Measurements from ENCODE around the gene CEP192. TPM values are rescaled to one million over a fixed set of nuclear protein-coding genes. Genes with fewer than 3 reads are reported as not detected.
A peak's percentile ranks its signal among the peaks of the same experiment; 100 is the strongest.
"Not testable (repeated sequence)": the region's sequence is repeated elsewhere in the genome, so short reads cannot be mapped to it uniquely, and the experiment has no call there.

The CEP192 gene
- total RNA-seq, 1 donor from 2014 or later: 22.6 TPM

DNA sequence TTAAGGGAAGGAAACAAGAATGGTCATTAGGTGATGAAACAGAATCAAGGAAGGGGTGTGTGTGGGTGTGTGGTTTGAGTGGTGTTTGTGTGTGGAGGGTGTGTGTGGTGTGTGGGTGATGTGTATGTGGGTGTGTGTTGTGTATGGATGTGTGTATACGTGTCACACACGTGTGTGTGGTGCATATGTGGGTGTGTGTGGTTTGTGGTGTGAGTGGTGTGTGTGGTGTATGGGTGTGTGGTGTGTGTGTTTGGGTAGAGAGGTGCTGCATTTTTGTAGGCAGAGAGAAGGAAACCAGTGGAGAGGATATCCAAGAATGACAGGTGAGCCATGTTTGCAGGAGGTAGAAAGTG, 1.1 kb upstream of the CEP192 start:
- DNase-seq (ENCODE audit: low spot score): no peak

DNA sequence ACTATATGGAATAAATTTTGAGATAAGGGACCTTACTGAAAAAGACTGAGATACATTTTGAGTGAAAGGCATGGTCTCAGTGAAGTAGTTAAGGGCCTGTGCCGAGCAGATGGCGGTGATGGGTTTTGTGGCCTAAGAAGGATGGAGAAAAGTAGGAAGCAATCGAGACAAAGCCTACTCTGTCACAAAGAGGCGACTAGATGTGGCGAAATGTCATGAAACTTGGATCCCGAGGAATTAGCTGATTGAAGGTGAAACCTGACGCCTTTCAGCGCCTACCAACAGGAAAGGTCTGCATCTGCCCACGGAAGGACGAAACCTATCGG, 558 bp upstream of the CEP192 start:
- no peak for DNase-seq (ENCODE audit: low spot score)

DNA sequence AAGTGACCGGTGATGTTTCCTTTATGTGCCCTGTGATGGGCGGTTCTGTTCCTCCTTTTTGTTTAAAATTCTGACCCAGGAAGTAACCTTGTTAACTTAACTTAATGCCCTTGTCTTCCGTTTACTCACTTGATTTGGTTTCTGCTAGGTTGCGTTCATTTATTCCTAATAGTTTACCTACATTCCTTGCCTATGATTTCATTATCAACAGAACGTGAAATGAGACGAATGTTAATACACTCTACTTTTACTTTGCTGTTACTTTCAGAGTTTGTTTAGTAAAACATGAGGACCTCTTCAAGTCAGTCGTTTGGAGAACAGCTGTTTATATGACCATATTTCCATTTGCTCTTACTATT, 638 bp downstream of the CEP192 start:
- no peak for DNase-seq (ENCODE audit: low spot score)

DNA sequence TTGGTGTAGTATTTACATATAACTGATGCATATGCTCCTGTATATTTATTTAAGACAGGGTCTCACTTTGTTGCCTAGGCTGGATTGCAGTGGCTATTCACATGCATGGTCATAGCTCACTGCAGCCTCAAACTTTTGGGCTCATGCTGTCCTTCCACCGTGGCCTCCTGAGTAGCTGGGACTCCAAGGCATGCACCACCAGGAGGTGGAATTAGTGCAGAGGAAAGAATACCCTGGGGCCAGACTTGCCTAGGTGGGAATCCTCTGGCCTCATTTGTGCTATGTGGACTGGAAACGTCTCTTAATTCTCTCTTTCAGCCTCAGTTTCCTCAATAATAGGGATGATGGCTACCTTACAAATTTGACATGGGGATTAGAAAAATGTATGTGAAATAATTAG, 2.3 kb downstream of the CEP192 start:
- DNase-seq (ENCODE audit: low spot score): no peak

DNA sequence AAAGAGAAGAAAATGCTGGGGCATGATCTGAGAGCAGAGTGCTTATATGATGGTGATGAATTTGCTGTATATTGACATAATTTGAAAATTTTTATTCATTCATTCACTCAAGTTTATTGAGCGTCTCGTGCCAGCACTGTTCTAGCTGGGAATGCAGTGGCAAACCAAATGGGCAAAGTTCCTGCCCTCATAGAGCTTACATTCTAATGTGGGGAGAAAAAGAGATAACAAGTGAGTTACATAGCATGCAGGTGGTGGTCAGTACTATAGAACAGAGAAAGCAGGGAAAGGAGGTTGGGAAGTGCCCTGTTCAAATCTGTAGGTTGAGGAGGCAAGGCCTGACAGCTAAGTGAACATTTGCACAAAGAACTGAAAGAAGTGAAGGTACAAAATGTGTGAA, 4.3 kb downstream of the CEP192 start:
- DNase-seq (ENCODE audit: low spot score): no peak

DNA sequence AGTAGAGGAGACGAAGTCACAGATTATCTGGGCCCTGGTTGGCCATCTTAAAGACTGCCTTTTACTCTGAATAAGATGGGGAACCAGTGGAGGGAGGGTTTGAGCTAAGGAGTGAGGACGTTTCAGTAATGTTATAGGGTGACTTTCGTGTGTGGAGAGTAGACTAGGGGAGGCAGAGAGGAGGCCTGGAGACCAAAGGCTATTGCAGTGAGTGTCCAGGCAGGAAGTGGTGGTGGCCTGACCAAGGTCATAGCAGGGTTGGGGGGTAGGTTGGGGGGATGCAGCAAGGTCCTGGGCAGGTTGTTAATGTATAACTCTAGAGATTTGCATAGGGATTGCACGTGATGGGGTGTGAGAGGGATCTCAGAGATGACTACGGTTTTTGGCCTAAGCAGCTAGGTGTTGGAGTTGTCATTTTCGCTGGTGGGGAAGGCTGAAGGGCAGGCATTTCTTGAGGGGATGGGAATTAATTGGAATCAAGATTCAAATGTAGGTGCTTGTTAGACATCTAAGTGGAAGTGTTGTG, 4.9 kb downstream of the CEP192 start:
- no peak for DNase-seq (ENCODE audit: low spot score)

DNA sequence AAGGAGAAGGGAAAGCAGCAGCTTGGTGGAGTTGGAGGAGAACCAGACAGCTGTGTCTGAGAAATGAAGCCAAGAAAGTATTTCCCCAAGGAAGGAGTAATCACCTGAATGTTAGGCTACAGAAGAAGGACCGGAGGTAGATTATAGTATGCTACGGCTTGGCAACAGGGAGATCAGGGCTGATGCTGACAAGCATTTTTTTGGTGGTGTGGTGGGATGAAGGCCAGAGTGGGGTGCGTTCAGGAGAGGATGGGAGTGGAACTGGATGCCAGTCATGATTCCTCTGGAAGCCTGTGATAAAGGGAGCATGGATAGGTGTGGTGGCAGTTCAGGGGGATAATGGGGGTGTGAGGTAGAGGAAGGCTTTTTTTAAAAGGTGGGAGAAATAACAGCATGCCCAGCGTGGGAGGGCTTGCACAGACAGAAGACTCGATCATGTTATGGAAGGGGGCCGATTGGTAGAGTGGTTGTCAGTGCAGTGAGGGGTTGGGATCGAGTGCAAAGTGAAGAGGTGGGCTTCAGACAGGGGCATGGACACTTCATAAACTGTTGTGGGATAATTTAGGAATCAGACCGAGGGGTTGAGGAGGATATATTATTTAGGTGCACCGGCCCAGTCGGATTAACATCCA, 5.6 kb downstream of the CEP192 start:
- no peak for DNase-seq (ENCODE audit: low spot score)

DNA sequence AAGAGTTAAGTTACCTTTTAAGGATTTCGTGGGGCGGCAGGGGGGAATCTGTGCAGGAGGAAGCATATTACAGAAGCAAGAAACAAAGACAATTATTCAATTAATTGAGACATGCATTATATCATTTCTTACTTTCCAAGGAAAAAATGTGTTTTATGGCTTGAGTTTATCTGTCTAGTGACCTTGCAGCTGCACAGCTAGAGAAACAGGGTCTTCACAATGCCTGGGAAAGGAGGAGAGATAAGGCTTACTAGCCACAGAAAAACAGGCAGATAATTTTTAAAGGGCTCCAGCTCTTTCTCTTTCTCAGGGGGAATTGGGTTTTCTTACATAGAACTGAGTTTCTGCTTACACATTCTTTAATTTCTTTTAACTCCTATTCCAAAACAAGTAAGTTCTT, 6.2 kb downstream of the CEP192 start:
- DNase-seq (ENCODE audit: low spot score): not testable (repeated sequence)

DNA sequence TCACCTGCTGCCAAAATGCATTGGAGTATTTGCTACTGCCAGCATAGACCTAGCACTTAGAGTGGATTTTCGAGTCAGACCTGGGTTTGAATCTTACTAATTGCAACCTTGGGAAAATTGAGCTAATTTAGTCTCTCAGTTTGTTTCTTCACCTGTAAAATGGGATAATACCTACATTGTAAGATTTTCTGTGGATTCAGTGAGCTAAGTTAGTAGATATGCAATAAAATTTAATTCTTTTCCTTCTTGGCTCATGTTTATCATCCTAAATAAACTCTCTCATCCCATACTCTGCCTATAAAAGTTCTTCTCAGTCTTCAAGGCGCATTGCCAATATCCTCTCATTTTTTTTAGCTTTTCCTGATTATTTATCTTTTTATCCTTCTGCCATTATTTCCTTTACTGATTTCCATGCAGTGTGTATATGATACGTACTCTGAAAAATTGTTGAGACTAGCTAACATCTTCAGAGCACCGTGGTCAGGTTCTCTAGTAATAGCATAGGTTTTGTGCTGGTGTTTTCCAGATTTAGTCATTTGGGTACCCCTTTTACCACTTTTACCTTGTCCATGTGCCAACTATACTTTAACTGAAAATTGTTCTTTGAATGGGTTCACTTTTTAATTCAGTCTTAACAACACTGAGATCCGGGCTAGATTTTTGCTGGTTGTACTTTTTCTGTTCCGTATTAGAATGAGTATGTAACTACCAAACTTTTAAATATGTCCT, 7.3 kb downstream of the CEP192 start:
- DNase-seq (ENCODE audit: low spot score): no peak

DNA sequence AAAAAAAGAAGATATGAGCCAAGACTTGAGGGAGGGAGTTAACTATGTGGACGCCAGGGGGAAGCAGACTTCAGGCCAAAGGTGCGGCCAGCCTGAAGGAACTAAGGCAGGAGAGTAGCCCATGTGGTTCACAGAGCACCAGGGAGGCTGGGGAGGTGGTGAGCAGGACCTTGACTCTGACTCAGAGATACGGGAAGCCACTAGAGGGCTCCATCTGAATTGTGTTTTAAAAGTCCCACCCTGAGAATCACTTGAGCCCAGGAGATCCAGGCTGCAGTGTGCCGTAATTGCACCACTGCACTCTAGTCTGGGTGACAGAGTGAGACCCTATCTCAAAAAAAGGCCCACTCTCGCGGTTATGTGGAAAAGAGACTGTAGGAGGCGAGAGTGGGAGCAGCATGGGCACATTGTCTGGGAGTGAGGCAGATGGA, 12.3 kb downstream of the CEP192 start:
- DNase-seq (ENCODE audit: low spot score): peak; percentile 27

DNA sequence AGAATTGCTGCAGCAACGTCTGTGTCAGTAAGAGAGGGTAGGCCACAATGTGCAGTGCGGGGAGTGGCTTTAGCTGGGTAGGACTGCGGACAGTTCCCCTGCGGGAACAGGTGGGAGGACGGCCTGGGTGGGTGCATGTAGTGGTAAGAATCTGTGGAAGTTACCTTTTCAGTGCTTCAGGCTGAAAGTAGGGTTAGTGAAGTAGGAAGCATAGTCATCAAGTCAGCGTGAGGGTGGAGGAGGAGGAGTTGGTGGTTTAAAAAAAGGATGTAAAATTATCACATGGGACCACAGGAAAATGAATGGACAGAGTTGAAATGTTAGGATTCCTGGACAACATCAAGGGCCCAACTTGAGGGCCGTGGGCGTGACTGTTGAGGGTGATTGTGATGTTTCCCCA, 13.2 kb downstream of the CEP192 start:
- DNase-seq (ENCODE audit: low spot score): no peak

DNA sequence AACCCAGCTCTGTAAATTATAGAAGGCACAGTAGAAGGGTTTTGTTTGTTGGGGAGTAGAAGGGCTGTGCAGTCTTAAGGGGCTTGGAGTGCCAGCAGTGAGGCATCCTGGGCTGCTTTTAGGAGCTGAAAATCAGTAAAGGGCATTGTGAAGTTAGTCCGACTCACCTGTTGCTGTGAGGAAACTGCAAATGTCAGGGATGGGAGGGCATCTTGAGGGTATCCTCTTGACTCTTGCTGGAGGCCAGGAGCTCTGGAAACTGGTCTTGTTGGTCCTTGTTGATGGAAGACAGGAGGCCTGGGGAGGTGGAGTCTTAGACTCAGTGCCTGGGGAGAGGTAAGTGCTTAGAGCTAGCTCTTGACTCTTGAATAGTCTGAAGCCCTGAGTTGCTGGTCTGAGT, 14.1 kb downstream of the CEP192 start:
- no peak for DNase-seq (ENCODE audit: low spot score)

DNA sequence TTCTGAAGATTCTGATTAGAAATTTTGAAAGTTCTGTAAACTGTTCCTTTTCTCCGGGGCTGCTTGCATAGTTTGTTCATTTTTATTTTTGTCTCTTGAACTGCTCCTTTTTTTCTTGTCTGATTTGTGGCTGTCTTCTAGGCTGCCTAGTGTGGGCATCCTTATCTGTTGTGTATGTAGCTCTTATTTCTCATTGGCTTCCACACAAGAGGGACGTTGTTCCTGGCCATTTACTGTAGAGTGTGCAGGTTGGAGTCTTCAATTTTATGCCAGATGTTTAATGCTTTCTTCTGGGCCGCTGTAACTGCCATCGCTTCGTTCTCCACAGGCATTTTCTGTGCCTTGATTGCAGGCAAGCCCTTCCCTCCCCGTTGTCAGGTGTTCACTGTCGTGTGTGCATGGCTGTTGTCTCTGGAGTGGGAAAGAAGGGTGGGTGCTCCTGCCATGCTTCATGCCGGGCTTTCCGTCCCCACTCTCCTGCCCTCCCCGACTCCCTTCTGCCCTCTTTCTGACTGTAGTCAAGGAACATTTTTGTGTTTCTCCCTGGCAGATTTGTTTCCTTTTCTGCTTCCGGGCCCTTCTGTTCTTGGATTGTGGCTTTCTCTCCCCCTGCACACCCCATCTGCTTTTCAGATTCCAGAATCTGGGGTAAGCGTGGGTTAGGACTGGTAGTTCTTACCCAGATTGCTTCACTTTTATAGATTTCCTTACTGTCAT, 15.5 kb downstream of the CEP192 start:
- no peak for DNase-seq (ENCODE audit: low spot score)

DNA sequence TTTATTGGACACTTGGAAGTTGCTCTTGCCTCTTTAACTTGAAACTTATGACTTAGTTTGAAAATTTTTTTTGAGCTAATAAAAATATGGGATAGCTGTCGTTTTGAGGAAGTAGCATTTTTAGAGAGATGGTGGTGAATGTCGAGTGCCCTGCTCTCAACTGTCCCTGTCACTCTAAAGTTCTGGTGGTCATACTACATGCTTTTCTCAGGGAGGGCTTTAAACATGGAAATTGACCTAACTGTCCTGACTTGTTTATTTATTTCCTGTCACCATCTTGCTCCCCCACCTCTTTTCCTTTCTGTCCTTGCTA, 16.0 kb downstream of the CEP192 start:
- DNase-seq (ENCODE audit: low spot score): no peak

DNA sequence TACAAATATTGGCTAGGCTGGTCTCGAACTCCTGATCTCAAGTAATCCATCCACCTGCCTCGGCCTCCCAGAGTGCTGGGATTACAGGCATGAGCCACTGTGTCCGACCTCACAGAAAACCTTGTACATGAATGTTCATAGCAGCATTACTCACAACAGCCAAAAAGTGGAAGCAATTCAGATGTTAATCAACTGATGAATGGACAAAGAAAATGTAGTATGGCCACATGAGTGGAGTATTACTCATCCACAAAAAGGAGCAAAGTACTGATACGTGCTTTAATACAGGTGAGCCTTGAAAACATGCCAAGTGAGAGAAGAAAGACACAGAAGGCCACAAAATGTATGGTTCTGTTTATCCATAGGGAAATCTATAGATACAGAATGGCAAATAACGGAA, 20.6 kb downstream of the CEP192 start:
- DNase-seq (ENCODE audit: low spot score): no peak

DNA sequence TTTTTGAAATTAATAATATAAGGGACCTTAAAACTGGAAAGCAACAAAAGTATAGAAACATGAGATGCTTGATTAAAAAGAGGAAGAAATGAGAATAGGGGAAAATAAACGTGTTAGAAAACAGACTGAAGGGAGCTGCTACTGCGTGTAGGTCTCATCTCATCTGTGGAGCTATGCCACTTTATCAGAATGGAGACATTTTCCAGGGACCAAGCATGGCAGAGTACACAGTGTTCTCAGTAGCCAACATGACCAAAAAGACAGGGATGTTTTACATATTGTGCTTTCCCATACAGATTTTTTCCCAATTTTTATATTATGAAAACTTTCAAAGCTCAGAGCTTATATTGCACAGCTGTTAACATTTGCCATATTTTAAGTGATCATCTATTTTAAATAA, 23.1 kb downstream of the CEP192 start:
- DNase-seq (ENCODE audit: low spot score): no peak

DNA sequence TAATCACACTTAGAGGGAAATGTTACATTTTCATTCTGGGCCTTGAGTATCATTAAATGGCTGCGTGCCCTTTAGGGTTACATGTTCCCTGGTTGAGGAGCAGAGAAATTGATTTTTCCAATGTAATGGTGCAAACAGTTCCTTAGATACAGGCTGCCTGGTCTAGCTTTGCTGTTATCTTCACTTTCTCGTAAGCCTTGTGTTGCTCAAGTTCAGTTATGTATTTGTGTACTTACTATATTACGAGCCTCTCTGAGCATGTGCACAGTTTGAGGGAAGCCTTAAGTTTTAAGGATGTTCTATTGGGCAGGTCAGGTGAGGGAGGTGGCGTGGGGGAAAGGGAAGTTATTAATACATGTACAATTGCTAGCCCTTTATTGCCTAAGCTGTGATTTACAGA, 23.7 kb downstream of the CEP192 start:
- no peak for DNase-seq (ENCODE audit: low spot score)

DNA sequence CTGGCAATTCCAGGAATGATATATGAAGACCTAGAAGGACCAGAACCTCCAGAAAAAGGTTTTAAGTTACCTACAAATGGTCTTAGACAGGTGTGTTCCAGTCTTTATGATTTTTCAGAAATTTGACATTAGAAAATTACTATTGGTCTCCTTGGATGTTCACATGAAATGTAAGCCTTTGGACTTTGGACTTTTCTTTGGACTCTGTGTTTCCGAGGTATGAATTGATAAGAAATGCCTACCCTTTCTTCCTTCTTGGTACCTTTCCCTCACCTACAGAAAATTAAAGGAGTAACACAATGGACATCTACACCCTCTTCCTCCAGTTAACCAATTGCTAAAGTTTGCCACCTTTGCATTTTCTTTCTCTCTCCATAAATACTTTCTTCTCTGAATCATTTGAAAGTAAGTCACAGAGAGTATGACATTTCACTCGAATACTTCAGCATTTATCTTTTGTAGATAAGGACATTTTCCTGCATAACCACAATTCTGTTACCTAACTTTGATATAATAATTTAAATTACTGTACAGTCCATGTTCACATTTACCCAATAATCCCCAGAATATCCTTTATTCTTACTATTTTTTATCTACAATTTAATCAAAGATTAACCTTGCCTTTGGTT, 26.2 kb downstream of the CEP192 start:
- DNase-seq (ENCODE audit: low spot score): no peak

DNA sequence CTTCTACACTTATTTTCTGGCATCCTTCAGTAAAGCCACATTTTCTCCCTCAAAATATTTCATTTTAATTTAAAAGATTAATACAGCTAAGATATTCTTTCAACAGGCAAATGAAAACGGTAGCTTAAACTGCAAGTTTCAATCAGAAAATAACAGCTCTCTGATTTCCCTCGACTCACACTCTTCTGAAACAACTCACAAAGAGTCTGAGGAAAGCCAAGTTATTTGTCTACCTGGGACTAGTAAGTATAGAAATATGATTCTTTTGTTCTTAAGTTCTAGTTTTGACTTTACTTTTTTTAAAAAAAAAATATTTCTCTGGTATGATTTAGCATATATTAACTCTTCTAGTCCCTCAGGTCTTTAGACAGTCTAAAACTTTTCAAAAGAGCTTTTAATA, 27.2 kb downstream of the CEP192 start:
- DNase-seq (ENCODE audit: low spot score): no peak

DNA sequence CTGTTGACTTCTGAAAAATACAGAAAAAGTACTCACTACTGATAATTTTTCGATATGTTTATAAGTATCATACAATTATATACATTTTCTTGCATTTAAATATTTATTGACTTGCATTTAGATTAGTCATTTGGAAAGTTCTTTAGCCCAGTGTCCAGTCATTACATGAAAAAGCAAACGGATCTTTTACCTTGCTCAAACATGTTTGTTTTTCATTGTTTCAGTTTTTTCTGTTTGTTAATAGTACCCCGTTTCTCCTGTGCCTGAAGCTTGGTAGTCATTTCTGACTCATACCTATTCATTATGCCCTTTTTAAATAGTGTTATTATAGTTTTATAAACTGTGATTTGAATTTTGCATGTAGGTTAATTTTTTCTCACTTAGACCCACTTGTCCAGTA, 28.1 kb downstream of the CEP192 start:
- DNase-seq (ENCODE audit: low spot score): no peak

DNA sequence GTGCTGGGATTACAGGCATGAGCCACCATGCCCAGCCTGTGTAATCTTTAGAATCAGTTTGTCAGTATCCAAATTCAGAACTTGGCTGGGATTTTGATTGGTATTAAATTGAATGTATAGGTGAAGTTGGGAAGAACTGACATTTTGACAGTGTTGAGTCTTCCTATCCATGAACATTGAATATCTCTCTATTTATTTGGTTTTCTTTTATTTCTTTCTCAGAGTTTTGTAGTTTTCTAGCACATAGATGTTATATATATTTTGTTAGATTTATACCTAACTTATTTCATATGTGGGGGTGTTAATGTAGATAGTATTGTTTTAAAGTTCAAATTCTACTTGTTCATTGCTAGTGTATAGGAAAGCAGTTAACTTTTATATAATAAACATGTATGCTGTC, 31.5 kb downstream of the CEP192 start:
- no peak for DNase-seq (ENCODE audit: low spot score)

DNA sequence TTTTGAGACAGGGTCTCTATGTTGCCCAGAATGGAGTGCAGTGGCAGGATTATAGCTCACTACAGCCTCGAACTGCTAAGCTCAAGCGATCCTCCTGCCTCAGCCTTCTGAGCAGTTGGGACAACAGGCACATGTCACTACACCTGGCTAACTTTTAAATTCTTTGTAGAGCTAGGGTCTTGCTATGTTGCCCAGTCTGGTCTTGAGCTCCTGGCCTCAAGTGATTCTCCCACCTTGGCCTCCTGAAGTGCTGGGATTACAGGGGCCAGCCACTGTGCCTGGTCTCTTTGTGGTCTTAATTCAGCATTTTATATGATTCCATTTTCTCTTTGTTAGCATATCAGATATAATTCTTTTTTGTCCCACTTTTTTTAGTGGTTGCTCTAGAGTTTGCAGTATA, 34.1 kb downstream of the CEP192 start:
- no peak for DNase-seq (ENCODE audit: low spot score)

All from mucosa of gallbladder (tissue), 1 donor.